WTC11 (cell line): ENCODE results near the gene CENPN. TPM values are rescaled to one million over a fixed set of nuclear protein-coding genes. Genes with fewer than 3 reads are reported as not detected.

Experiments
- ATAC-seq: fragments of 200-7000 bp; cut with Tn5 transposase; 2 replicates; pipeline ENCODE4 v1.10.0; 2021; ENCODE audit warnings: mild to moderate bottlenecking, moderate library complexity
- CTCF ChIA-PET: fragments of 300-600 bp; sonication (Branson Sonifier 250); formaldehyde crosslinking; loops from one replicate; lab custom pipeline; 2021; ENCODE audit warnings: antibody characterized with exemption; lab: Charles Lee
- POLR2A ChIA-PET: fragments of 350-600 bp; sonication (Branson Sonifier 250); formaldehyde crosslinking; loops from one replicate; lab custom pipeline; 2021; ENCODE audit warnings: antibody characterized with exemption; lab: Charles Lee
- DNase-seq: peaks from one replicate; pipeline ENCODE4 v3.0.0; 2021; ENCODE audit warnings: low spot score
- H3K27ac Mint-ChIP-seq: 2 replicates; pipeline ENCODE4 v1.8.0; 2021; ENCODE audit warnings: mixed read lengths
- H3K27me3 Mint-ChIP-seq: 2 replicates; pipeline ENCODE4 v1.8.0; 2021; ENCODE audit warnings: low read depth, mild to moderate bottlenecking, moderate library complexity, mixed read lengths
- H3K36me3 Mint-ChIP-seq: 2 replicates; pipeline ENCODE4 v1.8.0; 2021; ENCODE audit warnings: mixed read lengths
- H3K4me1 Mint-ChIP-seq: 2 replicates; pipeline ENCODE4 v1.8.0; 2022; ENCODE audit warnings: mixed read lengths
- H3K4me3 Mint-ChIP-seq: 2 replicates; pipeline ENCODE4 v1.8.0; 2021; ENCODE audit warnings: mild to moderate bottlenecking, moderate library complexity, mixed read lengths
- H3K9me3 Mint-ChIP-seq: 2 replicates; pipeline ENCODE4 v1.8.0; 2021; ENCODE audit warnings: mixed read lengths
- CREB1 ChIP-seq: sonication (generic); formaldehyde crosslinking; IDR thresholded peaks from 2 replicates; pipeline ENCODE4 v1.8.0; 2023; ENCODE audit warnings: mild to moderate bottlenecking, missing genetic modification reagents
- ETV6 ChIP-seq: sonication (generic); formaldehyde crosslinking; IDR thresholded peaks from 2 replicates; pipeline ENCODE4 v1.8.1; 2022; ENCODE audit warnings: mild to moderate bottlenecking, missing genetic modification reagents
- FOXJ3 ChIP-seq: sonication (generic); formaldehyde crosslinking; IDR thresholded peaks from 2 replicates; pipeline ENCODE4 v1.9.0; 2021; ENCODE audit warnings: missing genetic modification reagents, mild to moderate bottlenecking, borderline replicate concordance
- FOXP1 ChIP-seq: sonication (generic); formaldehyde crosslinking; IDR thresholded peaks from 2 replicates; pipeline ENCODE4 v1.8.0; 2022; ENCODE audit warnings: missing genetic modification reagents, mild to moderate bottlenecking, moderate library complexity, borderline replicate concordance
- GTF2I ChIP-seq: fragments of 250-450 bp; sonication (Bioruptor Pico); conservative IDR thresholded peaks from 2 replicates; pipeline ENCODE4 v1.4.0; 2021; ENCODE audit warnings: mild to moderate bottlenecking
- MXD4 ChIP-seq: fragments of 250-450 bp; sonication (Bioruptor Pico); IDR thresholded peaks from 2 replicates; pipeline ENCODE4 v1.8.0; 2021; ENCODE audit warnings: mild to moderate bottlenecking, moderate library complexity, borderline replicate concordance
- NFATC4 ChIP-seq: fragments of 250-450 bp; sonication (Bioruptor Pico); IDR thresholded peaks from 2 replicates; pipeline ENCODE4 v1.9.0; 2021; ENCODE audit warnings: mild to moderate bottlenecking
- NFE2L1 ChIP-seq: sonication (generic); formaldehyde crosslinking; IDR thresholded peaks from 2 replicates; pipeline ENCODE4 v1.8.1; 2023; ENCODE audit warnings: missing genetic modification reagents
- PRRX2 ChIP-seq: fragments of 250-450 bp; sonication (Bioruptor Pico); IDR thresholded peaks from 2 replicates; pipeline ENCODE4 v1.8.0; 2021; ENCODE audit warnings: mild to moderate bottlenecking
- SMAD3 ChIP-seq: sonication (generic); formaldehyde crosslinking; IDR thresholded peaks from 2 replicates; pipeline ENCODE4 v1.8.0; 2022; ENCODE audit warnings: missing genetic modification reagents, mild to moderate bottlenecking, borderline replicate concordance
- TCF7 ChIP-seq: sonication (generic); formaldehyde crosslinking; IDR thresholded peaks from 2 replicates; pipeline ENCODE4 v1.8.0; 2022; ENCODE audit warnings: mild to moderate bottlenecking, low read depth, missing genetic modification reagents, moderate library complexity
- ZNF121 ChIP-seq: sonication (generic); formaldehyde crosslinking; IDR thresholded peaks from 2 replicates; pipeline ENCODE4 v1.8.0; 2023; ENCODE audit warnings: missing genetic modification reagents
- ZNF232 ChIP-seq: sonication (generic); formaldehyde crosslinking; IDR thresholded peaks from 2 replicates; pipeline ENCODE4 v1.8.0; 2022; ENCODE audit warnings: mild to moderate bottlenecking, missing genetic modification reagents
- ZNF263 ChIP-seq: sonication (generic); formaldehyde crosslinking; IDR thresholded peaks from 2 replicates; pipeline ENCODE4 v1.8.1; 2022; ENCODE audit warnings: low read depth, mild to moderate bottlenecking, moderate library complexity, missing genetic modification reagents
- ZNF396 ChIP-seq: fragments of 250-450 bp; sonication (Bioruptor Pico); IDR thresholded peaks from 2 replicates; pipeline ENCODE4 v1.8.0; 2021; ENCODE audit warnings: mild to moderate bottlenecking, moderate library complexity, borderline replicate concordance
- ZNF416 ChIP-seq: fragments of 250-450 bp; sonication (Bioruptor Pico); IDR thresholded peaks from 2 replicates; pipeline ENCODE4 v1.9.0; 2021; ENCODE audit warnings: mild to moderate bottlenecking, inconsistent platforms
- ZNF423 ChIP-seq: fragments of 250-450 bp; sonication (Bioruptor Pico); IDR thresholded peaks from 2 replicates; pipeline ENCODE4 v2.1.2; 2022; ENCODE audit warnings: mild to moderate bottlenecking, moderate library complexity
- ZNF671 ChIP-seq: fragments of 250-450 bp; sonication (Bioruptor Pico); IDR thresholded peaks from 2 replicates; pipeline ENCODE4 v1.8.0; 2021; ENCODE audit warnings: mild to moderate bottlenecking
- total RNA-seq: library from RNA; stranded (reverse); gene quantifications from 3 replicates; pipeline ENCODE4 v1.2.3, GENCODE V29; 2021
- TF ChIP-seq, protein P1 (sequence below): sonication (generic); formaldehyde crosslinking; IDR thresholded peaks from 2 replicates; pipeline ENCODE4 v1.8.1; 2022; ENCODE audit warnings: mild to moderate bottlenecking, moderate library complexity, missing genetic modification reagents
- TF ChIP-seq, protein P2 (sequence below): sonication (generic); formaldehyde crosslinking; conservative IDR thresholded peaks from 2 replicates; pipeline ENCODE4 v1.8.1; 2023; ENCODE audit warnings: mild to moderate bottlenecking, low read depth, missing genetic modification reagents, moderate library complexity
- TF ChIP-seq, protein P3 (sequence below): sonication (generic); formaldehyde crosslinking; IDR thresholded peaks from 2 replicates; pipeline ENCODE4 v1.8.0; 2022; ENCODE audit warnings: mild to moderate bottlenecking, missing genetic modification reagents
- TF ChIP-seq, protein P4 (sequence below): sonication (generic); formaldehyde crosslinking; IDR thresholded peaks from 2 replicates; pipeline ENCODE4 v1.8.0; 2023; ENCODE audit warnings: mild to moderate bottlenecking, missing genetic modification reagents
- TF ChIP-seq, protein P5 (sequence below): sonication (generic); formaldehyde crosslinking; conservative IDR thresholded peaks from 2 replicates; pipeline ENCODE4 v1.8.1; 2022; ENCODE audit warnings: mild to moderate bottlenecking, missing genetic modification reagents

Gene CENPN
- total RNA-seq, 1 experiment from 2014 or later, result 47.4 TPM

DNA sequence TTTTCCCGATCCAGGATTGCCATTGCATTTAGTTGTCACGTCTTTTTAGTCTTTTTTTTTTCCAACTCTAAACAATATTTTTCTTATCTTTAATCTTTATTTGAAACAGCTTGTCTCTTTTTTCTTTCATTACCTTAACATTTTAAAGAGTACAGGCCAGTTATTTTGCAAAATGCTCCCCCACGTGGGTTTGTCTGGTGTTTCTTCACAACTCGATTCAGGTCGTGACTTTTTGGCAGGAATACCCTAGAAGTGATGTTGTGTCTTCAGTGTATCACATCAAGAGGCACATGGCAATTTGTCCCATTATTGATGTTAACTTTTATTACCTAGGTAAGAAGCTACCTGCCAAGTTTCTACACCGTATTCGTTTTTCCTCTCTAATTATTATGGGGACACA, 18.3 kb upstream of the CENPN start:
- POLR2A ChIA-PET, result interaction anchor here (0.6 kb wide), 1 partner anchor 165 kb away, joined by 3 read pairs; no protein-coding TSS in a partner anchor
- Mint-ChIP-seq H3K27me3 (peaks cover 20% of the 10 kb centered on the region), H3K4me1 (peaks cover 46% of the 10 kb centered on the region), H3K4me3 (no peak overlapping the region), H3K36me3 (peaks cover 11% of the 10 kb centered on the region), H3K27ac (no peak overlapping the region), H3K9me3 (no peaks in the 10 kb centered on the region)
- DNase-seq (no peak), ATAC-seq (no peak)
- TF ChIP-seq ZNF423 (CRISPR knock-in tag), result no peak
- no peak for TF ChIP-seq ZNF396 (CRISPR knock-in tag)
- TF ChIP-seq PRRX2 (CRISPR knock-in tag), result no peak
- TF ChIP-seq, protein P1, sequence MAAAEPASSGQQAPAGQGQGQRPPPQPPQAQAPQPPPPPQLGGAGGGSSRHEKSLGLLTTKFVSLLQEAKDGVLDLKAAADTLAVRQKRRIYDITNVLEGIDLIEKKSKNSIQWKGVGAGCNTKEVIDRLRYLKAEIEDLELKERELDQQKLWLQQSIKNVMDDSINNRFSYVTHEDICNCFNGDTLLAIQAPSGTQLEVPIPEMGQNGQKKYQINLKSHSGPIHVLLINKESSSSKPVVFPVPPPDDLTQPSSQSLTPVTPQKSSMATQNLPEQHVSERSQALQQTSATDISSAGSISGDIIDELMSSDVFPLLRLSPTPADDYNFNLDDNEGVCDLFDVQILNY (CRISPR knock-in tag), result no peak
- TF ChIP-seq MXD4, result no peak
- no peak for TF ChIP-seq NFE2L1 (CRISPR knock-in tag)
- TF ChIP-seq ZNF671 (CRISPR knock-in tag), result no peak
- TF ChIP-seq NFATC4 (CRISPR knock-in tag), result no peak
- TF ChIP-seq SMAD3 (CRISPR knock-in tag), result no peak
- TF ChIP-seq, protein P2, sequence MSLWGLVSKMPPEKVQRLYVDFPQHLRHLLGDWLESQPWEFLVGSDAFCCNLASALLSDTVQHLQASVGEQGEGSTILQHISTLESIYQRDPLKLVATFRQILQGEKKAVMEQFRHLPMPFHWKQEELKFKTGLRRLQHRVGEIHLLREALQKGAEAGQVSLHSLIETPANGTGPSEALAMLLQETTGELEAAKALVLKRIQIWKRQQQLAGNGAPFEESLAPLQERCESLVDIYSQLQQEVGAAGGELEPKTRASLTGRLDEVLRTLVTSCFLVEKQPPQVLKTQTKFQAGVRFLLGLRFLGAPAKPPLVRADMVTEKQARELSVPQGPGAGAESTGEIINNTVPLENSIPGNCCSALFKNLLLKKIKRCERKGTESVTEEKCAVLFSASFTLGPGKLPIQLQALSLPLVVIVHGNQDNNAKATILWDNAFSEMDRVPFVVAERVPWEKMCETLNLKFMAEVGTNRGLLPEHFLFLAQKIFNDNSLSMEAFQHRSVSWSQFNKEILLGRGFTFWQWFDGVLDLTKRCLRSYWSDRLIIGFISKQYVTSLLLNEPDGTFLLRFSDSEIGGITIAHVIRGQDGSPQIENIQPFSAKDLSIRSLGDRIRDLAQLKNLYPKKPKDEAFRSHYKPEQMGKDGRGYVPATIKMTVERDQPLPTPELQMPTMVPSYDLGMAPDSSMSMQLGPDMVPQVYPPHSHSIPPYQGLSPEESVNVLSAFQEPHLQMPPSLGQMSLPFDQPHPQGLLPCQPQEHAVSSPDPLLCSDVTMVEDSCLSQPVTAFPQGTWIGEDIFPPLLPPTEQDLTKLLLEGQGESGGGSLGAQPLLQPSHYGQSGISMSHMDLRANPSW, result no peak
- CTCF ChIA-PET, result interaction anchor here (1.0 to 2.7 kb wide), 4 partner anchors 10 to 65 kb away, joined by 4 to 10 read pairs (median 8); no protein-coding TSS in a partner anchor

DNA sequence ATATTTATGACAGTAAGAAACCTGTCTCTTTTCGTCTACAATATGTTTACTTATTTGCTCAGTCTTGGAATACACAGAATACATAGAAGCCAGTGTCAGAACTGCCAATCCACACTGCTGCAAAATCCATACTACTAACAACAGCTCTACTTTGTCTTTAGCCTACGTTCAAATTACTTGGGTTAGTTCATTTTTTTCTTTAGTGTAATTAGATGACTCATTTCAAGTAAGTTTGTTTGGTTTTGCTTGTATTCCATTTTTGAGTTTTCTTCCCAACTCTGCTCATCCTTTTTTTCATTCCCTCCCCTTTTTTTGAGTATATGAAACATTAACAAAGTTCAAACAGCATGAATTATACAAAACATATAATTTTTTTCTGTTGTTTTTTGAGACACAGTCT, 17.2 kb upstream of the CENPN start:
- H3K4me3 Mint-ChIP-seq, result no peak overlapping the region
- peaks cover 39% of the 10 kb centered on the region for H3K4me1 Mint-ChIP-seq
- no peak overlapping the region for H3K27ac Mint-ChIP-seq
- ChIA-PET CTCF (interaction anchor here (1.4 to 1.6 kb wide), 2 partner anchors 15 to 46 kb away, joined by 4 to 5 read pairs; partner anchors contain the start of gene ATMIN), POLR2A (no interaction called here)
- no peaks in the 10 kb centered on the region for H3K9me3 Mint-ChIP-seq
- peaks cover 20% of the 10 kb centered on the region for H3K27me3 Mint-ChIP-seq
- DNase-seq (no peak), ATAC-seq (no peak)
- no peak for TF ChIP-seq ETV6 (CRISPR knock-in tag)
- TF ChIP-seq FOXJ3 (CRISPR knock-in tag), result no peak
- TF ChIP-seq, protein P3, sequence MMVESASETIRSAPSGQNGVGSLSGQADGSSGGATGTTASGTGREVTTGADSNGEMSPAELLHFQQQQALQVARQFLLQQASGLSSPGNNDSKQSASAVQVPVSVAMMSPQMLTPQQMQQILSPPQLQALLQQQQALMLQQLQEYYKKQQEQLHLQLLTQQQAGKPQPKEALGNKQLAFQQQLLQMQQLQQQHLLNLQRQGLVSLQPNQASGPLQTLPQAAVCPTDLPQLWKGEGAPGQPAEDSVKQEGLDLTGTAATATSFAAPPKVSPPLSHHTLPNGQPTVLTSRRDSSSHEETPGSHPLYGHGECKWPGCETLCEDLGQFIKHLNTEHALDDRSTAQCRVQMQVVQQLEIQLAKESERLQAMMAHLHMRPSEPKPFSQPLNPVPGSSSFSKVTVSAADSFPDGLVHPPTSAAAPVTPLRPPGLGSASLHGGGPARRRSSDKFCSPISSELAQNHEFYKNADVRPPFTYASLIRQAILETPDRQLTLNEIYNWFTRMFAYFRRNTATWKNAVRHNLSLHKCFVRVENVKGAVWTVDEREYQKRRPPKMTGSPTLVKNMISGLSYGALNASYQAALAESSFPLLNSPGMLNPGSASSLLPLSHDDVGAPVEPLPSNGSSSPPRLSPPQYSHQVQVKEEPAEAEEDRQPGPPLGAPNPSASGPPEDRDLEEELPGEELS (CRISPR knock-in tag), result no peak
- no peak for TF ChIP-seq TCF7
- no peak for TF ChIP-seq ZNF232 (CRISPR knock-in tag)
- TF ChIP-seq ZNF416 (CRISPR knock-in tag), result no peak
- no peak for TF ChIP-seq ZNF263 (CRISPR knock-in tag)
- H3K36me3 Mint-ChIP-seq, result peaks cover 11% of the 10 kb centered on the region

DNA sequence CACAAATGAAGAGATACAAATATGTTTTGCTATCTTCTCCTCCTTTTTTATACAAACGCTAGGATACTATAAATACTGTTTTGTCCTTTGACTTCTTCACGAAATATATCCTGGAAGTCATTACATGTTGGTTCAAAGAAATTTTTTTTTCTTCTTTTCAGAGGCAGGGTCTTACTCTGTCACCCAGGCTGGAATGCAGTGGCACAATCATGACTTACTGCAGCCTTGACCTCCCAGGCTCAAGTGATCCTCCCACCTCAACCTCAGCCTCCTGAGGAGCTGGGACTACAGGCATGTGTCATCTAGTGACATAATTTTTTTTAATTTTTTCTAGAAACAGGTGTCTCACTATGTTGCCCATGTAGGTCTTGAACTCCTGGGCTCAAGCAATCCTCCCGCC, 16.4 kb upstream of the CENPN start:
- Mint-ChIP-seq H3K27ac (no peak overlapping the region), H3K9me3 (no peaks in the 10 kb centered on the region), H3K27me3 (peaks cover 19% of the 10 kb centered on the region), H3K36me3 (peaks cover 11% of the 10 kb centered on the region), H3K4me1 (peaks cover 32% of the 10 kb centered on the region), H3K4me3 (no peak overlapping the region)
- DNase-seq (no peak), ATAC-seq (no peak)
- ChIA-PET CTCF (interaction anchor here (1.4 to 1.6 kb wide), 2 partner anchors 14 to 45 kb away, joined by 4 to 5 read pairs; partner anchors contain the start of gene ATMIN), POLR2A (no interaction called here)
- TF ChIP-seq GTF2I (CRISPR knock-in tag), result no peak
- TF ChIP-seq, protein P4, sequence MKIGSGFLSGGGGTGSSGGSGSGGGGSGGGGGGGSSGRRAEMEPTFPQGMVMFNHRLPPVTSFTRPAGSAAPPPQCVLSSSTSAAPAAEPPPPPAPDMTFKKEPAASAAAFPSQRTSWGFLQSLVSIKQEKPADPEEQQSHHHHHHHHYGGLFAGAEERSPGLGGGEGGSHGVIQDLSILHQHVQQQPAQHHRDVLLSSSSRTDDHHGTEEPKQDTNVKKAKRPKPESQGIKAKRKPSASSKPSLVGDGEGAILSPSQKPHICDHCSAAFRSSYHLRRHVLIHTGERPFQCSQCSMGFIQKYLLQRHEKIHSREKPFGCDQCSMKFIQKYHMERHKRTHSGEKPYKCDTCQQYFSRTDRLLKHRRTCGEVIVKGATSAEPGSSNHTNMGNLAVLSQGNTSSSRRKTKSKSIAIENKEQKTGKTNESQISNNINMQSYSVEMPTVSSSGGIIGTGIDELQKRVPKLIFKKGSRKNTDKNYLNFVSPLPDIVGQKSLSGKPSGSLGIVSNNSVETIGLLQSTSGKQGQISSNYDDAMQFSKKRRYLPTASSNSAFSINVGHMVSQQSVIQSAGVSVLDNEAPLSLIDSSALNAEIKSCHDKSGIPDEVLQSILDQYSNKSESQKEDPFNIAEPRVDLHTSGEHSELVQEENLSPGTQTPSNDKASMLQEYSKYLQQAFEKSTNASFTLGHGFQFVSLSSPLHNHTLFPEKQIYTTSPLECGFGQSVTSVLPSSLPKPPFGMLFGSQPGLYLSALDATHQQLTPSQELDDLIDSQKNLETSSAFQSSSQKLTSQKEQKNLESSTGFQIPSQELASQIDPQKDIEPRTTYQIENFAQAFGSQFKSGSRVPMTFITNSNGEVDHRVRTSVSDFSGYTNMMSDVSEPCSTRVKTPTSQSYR, result no peak
- TF ChIP-seq, protein P2, result no peak
- TF ChIP-seq ZNF121 (CRISPR knock-in tag), result no peak
- TF ChIP-seq, protein P5, sequence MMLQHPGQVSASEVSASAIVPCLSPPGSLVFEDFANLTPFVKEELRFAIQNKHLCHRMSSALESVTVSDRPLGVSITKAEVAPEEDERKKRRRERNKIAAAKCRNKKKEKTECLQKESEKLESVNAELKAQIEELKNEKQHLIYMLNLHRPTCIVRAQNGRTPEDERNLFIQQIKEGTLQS (CRISPR knock-in tag), result no peak
- no peak for TF ChIP-seq CREB1 (CRISPR knock-in tag)
- no peak for TF ChIP-seq FOXP1 (CRISPR knock-in tag)
